Lower lobe of right lung (tissue), 2 donors: Measurements from ENCODE around the gene FGF1. TPM values are rescaled to one million over a fixed set of nuclear protein-coding genes. Genes with fewer than 3 reads are reported as not detected.

ENCODE experiments used
- ATAC-seq, 2 donors: fragments of 200-7000 bp; cut with Tn5 transposase; one replicate each; pipeline ENCODE4 v1.9.1; 2020 to 2022; ENCODE audit warnings: mild to moderate bottlenecking in 2 of 2, moderate library complexity in 2 of 2
- DNase-seq: peaks from one replicate; pipeline ENCODE4 v3.0.0-alpha.2; 2020
- H3K27ac ChIP-seq: fragments of 200-600 bp; one replicate; pipeline ENCODE4 v1.8.0; 2022
- H3K27me3 ChIP-seq: fragments of 200-600 bp; one replicate; pipeline ENCODE4 v1.8.0; 2022; ENCODE audit warnings: low read depth
- H3K36me3 ChIP-seq: fragments of 200-600 bp; one replicate; pipeline ENCODE4 v1.8.0; 2022; ENCODE audit warnings: mild to moderate bottlenecking
- H3K4me1 ChIP-seq: fragments of 200-600 bp; one replicate; pipeline ENCODE4 v1.8.0; 2022
- H3K4me3 ChIP-seq: fragments of 200-600 bp; one replicate; pipeline ENCODE4 v1.8.0; 2022; ENCODE audit warnings: mild to moderate bottlenecking
- H3K9me3 ChIP-seq: fragments of 200-600 bp; one replicate; pipeline ENCODE4 v1.8.0; 2022
- intact Hi-C: fragments of 100-400 bp; cut with DNase I; formaldehyde crosslinking; loops from one replicate; pipeline ENCODE4 v1.11.0; 2022
- total RNA-seq: library from RNA; stranded (reverse); fragmentation: NEBNext Ultra II Directional; extraction: Animal tissue kit (Norgen Biotek cat#: 25700); gene quantifications from one replicate; pipeline ENCODE4 v1.2.1, GENCODE V29; 2021
- TF ChIP-seq, protein P1 (sequence below): fragments of 200-600 bp; IDR thresholded peaks from one replicate; pipeline ENCODE4 v1.8.0; 2022; ENCODE audit warnings: antibody characterized with exemption, mild to moderate bottlenecking
- donor health status: DM: no; HTN: yes; CAD: no; lungs with severe emphysema.

Gene FGF1
- total RNA-seq, 1 donor from 2014 or later: 0.97 TPM

DNA sequence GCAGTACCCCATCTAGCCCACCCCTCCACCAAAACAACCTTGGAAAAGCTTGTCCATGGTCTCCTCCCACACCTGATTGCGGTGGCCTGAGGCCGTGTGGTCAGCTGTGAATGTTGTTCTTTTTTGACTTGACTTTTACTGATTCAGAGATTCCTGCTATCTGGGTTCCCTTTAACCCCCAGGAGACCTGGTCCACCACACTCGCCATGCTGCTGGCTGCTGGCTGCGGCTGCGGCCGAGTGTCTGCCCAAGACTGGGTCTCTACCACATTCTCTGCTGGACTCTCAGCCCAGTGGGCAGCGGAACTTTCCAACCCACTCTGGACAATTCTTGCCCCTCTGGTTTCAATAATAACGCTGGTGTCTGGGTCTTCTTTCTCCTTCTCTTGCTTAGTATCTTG lies 28.4 kb downstream of the FGF1 start:
- H3K27me3 ChIP-seq: no peaks in the 10 kb centered on the region
- ATAC-seq: no peak
- H3K4me3 ChIP-seq: no peak overlapping the region
- peaks cover 9% of the 10 kb centered on the region for H3K4me1 ChIP-seq
- TF ChIP-seq, protein P1, sequence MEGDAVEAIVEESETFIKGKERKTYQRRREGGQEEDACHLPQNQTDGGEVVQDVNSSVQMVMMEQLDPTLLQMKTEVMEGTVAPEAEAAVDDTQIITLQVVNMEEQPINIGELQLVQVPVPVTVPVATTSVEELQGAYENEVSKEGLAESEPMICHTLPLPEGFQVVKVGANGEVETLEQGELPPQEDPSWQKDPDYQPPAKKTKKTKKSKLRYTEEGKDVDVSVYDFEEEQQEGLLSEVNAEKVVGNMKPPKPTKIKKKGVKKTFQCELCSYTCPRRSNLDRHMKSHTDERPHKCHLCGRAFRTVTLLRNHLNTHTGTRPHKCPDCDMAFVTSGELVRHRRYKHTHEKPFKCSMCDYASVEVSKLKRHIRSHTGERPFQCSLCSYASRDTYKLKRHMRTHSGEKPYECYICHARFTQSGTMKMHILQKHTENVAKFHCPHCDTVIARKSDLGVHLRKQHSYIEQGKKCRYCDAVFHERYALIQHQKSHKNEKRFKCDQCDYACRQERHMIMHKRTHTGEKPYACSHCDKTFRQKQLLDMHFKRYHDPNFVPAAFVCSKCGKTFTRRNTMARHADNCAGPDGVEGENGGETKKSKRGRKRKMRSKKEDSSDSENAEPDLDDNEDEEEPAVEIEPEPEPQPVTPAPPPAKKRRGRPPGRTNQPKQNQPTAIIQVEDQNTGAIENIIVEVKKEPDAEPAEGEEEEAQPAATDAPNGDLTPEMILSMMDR: no peak
- DNase-seq: no peak
- H3K27ac ChIP-seq: no peak overlapping the region
- no peaks in the 10 kb centered on the region for H3K36me3 ChIP-seq
- no peaks in the 10 kb centered on the region for H3K9me3 ChIP-seq
- intact Hi-C loops: loop anchor here (5.0 kb wide), 1 partner anchor 40 kb away; no protein-coding TSS in a partner anchor

DNA sequence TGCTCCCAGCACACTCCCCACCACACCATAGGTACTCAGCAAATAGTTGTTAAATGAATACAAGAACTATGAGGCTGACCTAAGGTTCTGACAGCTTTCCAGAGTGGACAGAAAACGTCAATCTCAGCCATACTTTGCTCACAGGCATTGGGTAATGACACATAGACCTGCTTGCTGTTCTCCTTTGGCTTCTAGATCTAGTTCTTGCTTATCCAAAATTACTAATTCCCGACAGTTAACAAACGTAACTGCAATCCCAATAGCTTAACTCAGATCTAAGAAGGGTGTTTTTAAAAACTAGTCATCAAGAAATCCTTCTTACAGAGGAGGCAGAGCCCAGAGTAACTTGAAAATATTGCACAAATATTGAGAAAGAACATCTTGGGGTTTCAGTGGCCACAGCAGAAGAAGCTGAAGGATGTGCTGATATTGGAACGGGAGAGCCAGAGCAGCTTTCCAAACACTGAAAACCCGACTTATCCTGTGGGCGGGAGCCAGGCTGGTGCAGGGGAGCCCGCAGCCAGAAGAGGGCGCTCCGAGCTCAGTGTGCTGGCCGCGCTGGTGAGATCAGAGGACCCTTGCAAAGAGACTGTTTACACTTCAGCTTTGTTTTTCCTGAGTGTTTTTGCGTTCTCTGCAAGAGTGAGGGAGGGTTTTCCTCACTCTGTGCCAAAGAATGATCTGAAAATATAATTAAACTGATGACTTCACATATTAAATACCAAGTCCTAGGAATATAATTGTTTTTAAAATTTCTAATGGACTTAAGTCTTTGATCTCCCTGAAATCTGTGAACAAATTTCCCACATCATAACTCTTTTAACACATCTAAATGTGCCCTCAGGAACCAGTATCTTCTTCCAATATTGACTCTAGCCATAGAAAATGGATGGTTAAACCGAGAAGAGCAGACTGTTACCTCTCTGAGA lies 30.3 kb downstream of the FGF1 start:
- TF ChIP-seq, protein P1: peak; percentile 100
- Histone ChIP-seq H3K4me1 (peaks cover 9% of the 10 kb centered on the region), H3K4me3 (no peak overlapping the region), H3K27ac (peak overlapping the region; percentile 36), H3K27me3 (no peaks in the 10 kb centered on the region), H3K36me3 (no peaks in the 10 kb centered on the region), H3K9me3 (no peaks in the 10 kb centered on the region)
- DNase-seq (peak; percentile 85), ATAC-seq (peak; percentile 93 to 94)
- intact Hi-C loops: loop anchor here (5.0 kb wide), 1 partner anchor 42 kb away; no protein-coding TSS in a partner anchor

DNA sequence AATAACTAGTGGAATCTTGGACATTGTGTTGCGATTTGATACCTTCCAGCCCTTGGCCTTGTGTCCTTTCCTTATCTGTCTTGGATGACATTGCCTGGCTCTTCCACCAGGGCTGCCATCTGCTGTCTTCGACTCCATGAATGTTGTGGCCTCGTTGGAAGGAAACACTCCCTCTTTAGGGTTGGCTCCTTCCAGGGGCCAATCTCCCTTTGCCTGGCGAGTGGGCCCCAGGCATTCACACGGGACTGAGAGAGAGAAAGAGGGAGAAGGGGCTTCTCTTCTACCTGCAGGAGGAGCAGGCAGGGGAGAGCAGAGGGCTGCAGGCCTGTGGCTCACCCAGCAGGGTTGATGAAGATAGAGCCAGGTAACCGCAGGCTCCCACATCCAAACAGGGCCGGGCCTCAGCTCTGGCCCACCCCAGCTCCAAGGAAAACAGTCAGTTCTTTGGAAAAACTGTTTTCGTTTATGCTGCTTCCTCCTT lies 31.3 kb downstream of the FGF1 start:
- H3K27ac ChIP-seq: no peak overlapping the region
- intact Hi-C loops: loop anchor here (5.0 kb wide), 1 partner anchor 43 kb away; no protein-coding TSS in a partner anchor
- ATAC-seq (no peak), DNase-seq (no peak)
- no peaks in the 10 kb centered on the region for H3K9me3 ChIP-seq
- no peaks in the 10 kb centered on the region for H3K27me3 ChIP-seq
- TF ChIP-seq, protein P1: no peak
- no peaks in the 10 kb centered on the region for H3K36me3 ChIP-seq
- peaks cover 9% of the 10 kb centered on the region for H3K4me1 ChIP-seq
- no peak overlapping the region for H3K4me3 ChIP-seq

- Histone ChIP-seq H3K9me3 (no peaks in the 10 kb centered on the region), H3K27me3 (no peaks in the 10 kb centered on the region), H3K27ac (no peak overlapping the region), H3K4me3 (no peak overlapping the region), H3K4me1 (peaks cover 9% of the 10 kb centered on the region), H3K36me3 (no peaks in the 10 kb centered on the region)
- ATAC-seq (no peak), DNase-seq (no peak)
- intact Hi-C loops: no loop called here
- TF ChIP-seq, protein P1: no peak
Measured at GRCh38 chr5:142653321-142653720, 32.6 kb downstream of the FGF1 start.

DNA sequence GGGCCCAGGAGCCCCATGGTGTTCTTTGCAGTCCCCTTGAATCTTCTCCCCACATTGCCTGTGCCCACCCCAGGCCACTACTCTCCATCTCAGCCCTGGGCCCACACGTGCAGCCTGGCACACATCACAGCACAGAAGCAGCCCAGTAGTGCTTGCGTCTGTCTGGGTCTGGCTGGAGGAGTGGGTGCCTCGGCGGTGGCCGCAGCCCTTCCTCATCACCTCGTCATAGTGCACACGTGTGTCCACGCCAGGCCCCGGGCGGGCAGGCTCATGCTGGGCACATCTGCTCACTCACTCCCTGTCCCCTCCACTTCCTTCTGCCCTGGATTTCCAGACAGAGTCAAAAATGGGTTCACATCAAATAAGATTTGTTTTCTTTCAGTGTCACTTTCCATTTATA lies 33.3 kb downstream of the FGF1 start:
- Histone ChIP-seq H3K4me1 (peaks cover 9% of the 10 kb centered on the region), H3K36me3 (no peaks in the 10 kb centered on the region), H3K27ac (no peak overlapping the region), H3K4me3 (no peak overlapping the region), H3K27me3 (no peaks in the 10 kb centered on the region), H3K9me3 (no peaks in the 10 kb centered on the region)
- no peak for DNase-seq
- intact Hi-C loops: no loop called here
- ATAC-seq: no peak
- TF ChIP-seq, protein P1: no peak
